Loucy (cell line): Measurements from ENCODE around the gene SHCBP1.

Experiments used
- CTCF ChIP-seq: fragments of 200-600 bp; sonication (generic); conservative IDR thresholded peaks from 2 replicates; pipeline ENCODE4 v1.5.1; 2014; ENCODE audit warnings: mild to moderate bottlenecking, antibody characterized with exemption, low read length
- EZH2phosphoT487 ChIP-seq: fragments of 200-600 bp; IDR thresholded peaks from 2 replicates; pipeline ENCODE4 v1.6.1; 2018; ENCODE audit warnings: antibody characterized with exemption, mild to moderate bottlenecking, moderate library complexity, borderline replicate concordance

- TF ChIP-seq CTCF: no peak
- no peak for TF ChIP-seq EZH2phosphoT487
Measured at GRCh38 chr16:46569231-46569735, 51.9 kb downstream of the SHCBP1 start.
